Omental fat pad (tissue), 4 donors: Measurements from ENCODE around the gene EPS15. TPM values are rescaled to one million over a fixed set of nuclear protein-coding genes. Genes with fewer than 3 reads are reported as not detected.
"Not testable (repeated sequence)": the region's sequence is repeated elsewhere in the genome, so short reads cannot be mapped to it uniquely, and the experiment has no call there.

Source experiments
- ATAC-seq: fragments of 150-250 bp; one replicate; pipeline ENCODE4 v1.9.1; 2016; ENCODE audit warnings: mild to moderate bottlenecking, moderate library complexity; ENCODE audit not compliant: low FRiP score
- DNase-seq: peaks from one replicate; pipeline ENCODE4 v3.0.0-alpha.2; 2019; ENCODE audit warnings: low spot score
- CTCF ChIP-seq, 3 donors: fragments of 450-650 bp; IDR thresholded peaks; one replicate each; pipeline ENCODE4 v1.5.1; 2016 to 2017; ENCODE audit warnings: antibody characterized with exemption in 3 of 3, mild to moderate bottlenecking in 3 of 3, moderate library complexity in 2 of 3
- total RNA-seq, 4 donors: library from RNA; depleted of rRNA; stranded (reverse); fragments of >200 nt; gene quantifications; one replicate each; pipeline ENCODE4 v1.1.0, GENCODE V29; 2016

EPS15 gene
- total RNA-seq, 4 donors from 2014 or later, result 83.1 to 186 (median 92.9) TPM

- ATAC-seq, result no peak
- DNase-seq, result no peak
- no peak for TF ChIP-seq CTCF (IDR thresholded peaks at IDR 0.05)
These were observed 15.4 kb upstream of the EPS15 start for GRCh38 chr1:51534447-51534846.

GRCh38 chr1:51532853-51533252 is 13.8 kb upstream of the EPS15 start:
- ATAC-seq, result no peak
- DNase-seq, result no peak
- no peak for TF ChIP-seq CTCF (IDR thresholded peaks at IDR 0.05)

GRCh38 chr1:51530447-51530846 is 11.4 kb upstream of the EPS15 start:
- DNase-seq, ATAC-seq: not testable (repeated sequence)

GRCh38 chr1:51527144-51527543 is 8.1 kb upstream of the EPS15 start:
- no peak for TF ChIP-seq CTCF (IDR thresholded peaks at IDR 0.05)
- no peak for DNase-seq
- ATAC-seq, result no peak

- no peak for TF ChIP-seq CTCF (IDR thresholded peaks at IDR 0.05)
- DNase-seq (no peak), ATAC-seq (no peak)
These were observed 7.2 kb upstream of the EPS15 start for GRCh38 chr1:51526248-51526647.

GRCh38 chr1:51525295-51525694 is 6.2 kb upstream of the EPS15 start:
- DNase-seq (no peak), ATAC-seq (no peak)
- no peak for TF ChIP-seq CTCF (IDR thresholded peaks at IDR 0.05)

GRCh38 chr1:51524817-51525216 is 5.8 kb upstream of the EPS15 start:
- no peak for DNase-seq
- no peak for ATAC-seq
- TF ChIP-seq CTCF (IDR thresholded peaks at IDR 0.05), result no peak

GRCh38 chr1:51523931-51524330 is 4.9 kb upstream of the EPS15 start:
- ATAC-seq (no peak), DNase-seq (no peak)
- no peak for TF ChIP-seq CTCF (IDR thresholded peaks at IDR 0.05)
